ENCODE data around the gene PARVA.

Gene PARVA

GRCh38 chr11:12376259-12377081 lies 901 bp upstream of the PARVA start:
- FAIRE-seq, result no peak

DNA sequence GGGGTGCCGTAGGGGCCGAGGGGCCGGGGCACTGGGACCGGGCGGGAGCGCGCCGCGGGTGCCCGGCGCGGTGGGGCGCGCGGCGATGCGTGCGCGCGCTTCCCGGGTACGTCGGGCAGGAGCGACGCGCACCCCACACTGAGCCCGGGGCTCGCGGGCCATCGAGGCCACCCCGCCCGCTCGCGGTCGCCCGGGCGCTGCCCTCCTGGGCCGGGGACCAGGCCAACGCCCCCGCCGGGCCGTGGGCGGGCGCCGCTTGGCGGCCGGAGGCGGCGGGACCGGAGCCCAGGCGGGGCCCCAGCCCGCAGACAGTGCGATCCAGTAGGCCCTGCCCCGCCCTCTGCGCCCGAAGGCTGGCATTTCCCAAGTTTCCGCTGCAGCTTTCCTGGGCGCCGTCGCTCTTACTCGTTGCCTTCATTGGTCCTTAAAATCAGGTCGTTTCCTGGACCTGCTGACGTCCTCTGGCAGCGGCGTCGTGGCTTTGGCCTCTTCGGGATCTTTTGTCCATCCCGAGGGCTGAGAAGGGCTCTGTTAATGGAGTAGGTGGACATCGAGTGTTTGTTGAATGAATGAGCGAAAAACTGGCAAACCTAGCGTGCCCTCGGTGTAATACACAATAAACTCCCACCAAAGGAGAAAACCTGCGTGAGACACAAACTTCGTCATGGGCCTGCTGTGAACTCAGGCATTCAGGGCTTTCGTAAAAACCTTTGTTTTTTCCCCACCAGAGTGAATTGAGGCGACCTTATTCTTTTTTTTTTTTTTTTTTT lies 638 bp downstream of the PARVA start:
- no peak for FAIRE-seq

- FAIRE-seq, result no peak
These were observed 3.4 kb downstream of the PARVA start for GRCh38 chr11:12380565-12381325.

- FAIRE-seq, result no peak
These were observed 4.5 kb downstream of the PARVA start for GRCh38 chr11:12381875-12382274.

- no peak for FAIRE-seq
These were observed 5.1 kb downstream of the PARVA start for GRCh38 chr11:12382451-12382850.

- FAIRE-seq, result no peak
These were observed 8.9 kb downstream of the PARVA start for GRCh38 chr11:12386309-12386708.

- no peak for FAIRE-seq
These were observed 9.4 kb downstream of the PARVA start for GRCh38 chr11:12386745-12387144.

DNA sequence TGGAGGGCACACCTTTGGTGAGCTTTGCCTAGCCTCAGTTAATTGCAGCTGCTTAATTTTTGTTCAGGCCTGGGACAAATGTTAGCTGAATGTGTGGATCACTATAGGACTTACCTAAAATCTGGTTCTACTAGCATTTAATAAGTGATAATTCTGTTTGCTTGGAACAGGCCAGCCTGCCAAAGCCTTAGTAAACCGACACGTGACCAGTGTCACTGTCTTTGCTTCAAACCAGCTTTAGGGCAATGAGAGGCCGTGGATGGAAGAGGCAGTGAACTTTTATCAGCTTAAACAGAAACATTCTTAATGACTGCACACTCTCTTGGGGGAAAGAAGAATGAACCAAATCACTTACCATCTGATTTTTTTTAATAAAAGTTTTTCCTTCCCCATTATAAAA lies 10.8 kb downstream of the PARVA start:
- no peak for FAIRE-seq

- FAIRE-seq, result no peak
These were observed 11.7 kb downstream of the PARVA start for GRCh38 chr11:12388939-12389670.

- FAIRE-seq, result no peak
These were observed 12.6 kb downstream of the PARVA start for GRCh38 chr11:12389676-12390657.

DNA sequence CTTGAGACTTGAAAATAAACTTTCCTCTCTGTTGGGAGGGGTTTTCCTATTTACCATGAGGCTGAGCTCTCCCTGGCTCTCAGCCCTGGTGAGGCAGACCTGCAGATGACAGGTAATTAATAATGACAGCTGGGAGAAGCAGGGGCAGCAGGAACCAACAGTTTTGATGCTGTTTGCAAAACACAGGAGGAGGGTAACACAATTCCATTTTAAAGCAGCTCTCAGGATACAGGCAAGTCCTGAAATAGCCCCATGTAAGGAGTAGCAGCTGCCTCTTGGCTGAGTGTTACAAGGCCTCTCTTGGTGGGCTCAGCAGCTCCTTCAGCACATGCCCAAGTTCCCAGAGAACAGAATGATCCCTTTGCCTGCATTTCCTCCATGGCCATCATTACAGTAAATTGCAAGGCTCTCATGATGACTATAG lies 13.3 kb downstream of the PARVA start:
- FAIRE-seq, result no peak

DNA sequence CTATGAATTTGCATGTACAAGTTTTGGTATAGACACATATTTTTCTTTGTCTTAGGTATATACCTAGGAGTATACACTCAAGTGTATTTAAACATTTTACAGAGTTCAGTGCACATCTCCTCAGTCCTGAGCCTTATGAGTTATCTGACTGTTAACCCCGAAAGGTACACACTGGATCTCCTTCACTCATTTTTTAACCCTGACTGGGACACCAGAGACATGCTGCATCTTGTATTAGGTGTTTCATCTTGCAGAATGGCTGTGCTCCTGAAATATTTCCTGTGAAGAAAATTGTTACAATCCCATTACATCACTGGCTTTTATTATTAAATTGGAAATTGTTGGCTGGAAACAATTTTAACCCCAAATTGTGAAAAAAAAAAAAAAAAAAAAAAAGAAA lies 15.3 kb downstream of the PARVA start:
- peak; percentile 55 for FAIRE-seq

GRCh38 chr11:12393691-12394090 lies 16.3 kb downstream of the PARVA start:
- no peak for FAIRE-seq

GRCh38 chr11:12394601-12395000 lies 17.2 kb downstream of the PARVA start:
- no peak for FAIRE-seq

DNA sequence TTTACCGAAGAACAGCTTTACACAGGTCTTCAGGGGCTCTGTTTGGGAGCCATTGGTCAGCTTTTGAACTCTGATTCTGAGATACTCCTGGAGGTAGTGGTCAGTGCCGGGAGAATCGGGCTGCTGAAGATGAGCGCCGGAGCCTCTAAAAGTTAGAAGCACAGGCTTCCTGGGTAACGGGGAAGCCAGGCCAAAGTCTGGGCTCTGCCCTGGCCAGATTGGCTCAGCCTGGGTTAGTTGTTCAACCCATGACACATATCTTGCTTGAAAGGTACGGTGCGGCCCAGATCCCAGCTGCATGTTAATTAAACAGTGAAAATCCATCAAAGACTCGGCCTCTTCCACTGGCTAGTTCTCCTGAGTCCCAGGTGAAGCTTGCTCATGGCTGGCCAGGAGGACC lies 18.0 kb downstream of the PARVA start:
- FAIRE-seq, result no peak

GRCh38 chr11:12397931-12398334 lies 20.6 kb downstream of the PARVA start:
- no peak for FAIRE-seq

GRCh38 chr11:12399355-12399754 lies 22.0 kb downstream of the PARVA start:
- FAIRE-seq, result no peak

DNA sequence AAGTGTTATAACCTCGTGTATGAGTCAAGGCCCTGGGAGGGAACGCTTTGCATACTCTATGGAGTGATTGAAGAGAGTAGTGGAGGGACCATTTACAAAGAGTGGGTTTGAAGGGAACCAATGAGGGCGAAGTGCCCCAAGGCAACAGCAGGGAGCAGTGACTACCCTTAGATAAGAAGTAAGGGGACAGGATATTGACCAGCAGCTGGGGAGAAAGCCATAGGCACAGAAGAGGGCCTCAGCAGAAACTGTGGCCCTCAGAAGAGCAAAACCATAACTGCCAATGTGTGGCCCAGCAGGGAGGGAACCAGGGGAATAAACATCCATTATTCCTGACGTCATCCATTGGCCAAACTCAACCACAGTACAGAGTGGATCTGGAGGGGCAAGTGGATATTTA lies 24.7 kb downstream of the PARVA start:
- no peak for FAIRE-seq

DNA sequence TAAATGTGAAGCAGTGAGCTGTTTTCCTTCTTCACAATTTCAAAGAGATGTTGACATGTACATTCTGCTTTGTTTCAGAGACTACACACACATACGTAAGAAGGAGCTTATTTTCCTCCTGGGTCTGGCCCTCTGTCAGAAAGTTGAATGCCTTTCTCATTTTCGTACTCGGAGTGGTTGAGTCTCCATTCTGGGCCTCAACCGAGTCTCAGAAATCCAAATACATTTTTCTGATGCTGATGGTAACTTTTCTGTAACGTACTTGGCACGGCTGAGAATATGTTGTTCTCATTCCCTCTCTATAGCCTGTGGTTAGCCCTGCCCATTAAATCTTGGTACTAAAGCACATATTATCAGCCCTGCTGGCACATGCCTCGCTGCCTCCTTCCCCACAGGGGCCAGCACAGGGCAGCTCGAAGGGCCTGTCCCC lies 25.3 kb downstream of the PARVA start:
- no peak for FAIRE-seq

- FAIRE-seq, result no peak
These were observed 26.0 kb downstream of the PARVA start for GRCh38 chr11:12403122-12403996.

- no peak for FAIRE-seq
These were observed 26.6 kb downstream of the PARVA start for GRCh38 chr11:12403997-12404350.

All from islet of Langerhans (tissue), 1 donor.